Stimulated activated CD8-positive, alpha-beta memory T cell treated with anti-CD3 and anti-CD28 coated beads, Interleukin-15, amount 100 ng/mL, for 48 hours (primary cell): Measurements from ENCODE around the gene STYXL1.
"Not testable (repeated sequence)": the region's sequence is repeated elsewhere in the genome, so short reads cannot be mapped to it uniquely, and the experiment has no call there.

Experiments used
- DNase-seq, 2 donors: peaks; one replicate each; pipeline ENCODE4 v3.0.0-alpha.2; 2020; ENCODE audit warnings: low read depth in 2 of 2

STYXL1 gene

GRCh38 chr7:76066716-76067503 is 19.1 kb upstream of the STYXL1 start:
- DNase-seq, result no peak

- DNase-seq, result peak in 1 of 2 donors; percentile 27
Measured at GRCh38 chr7:76065016-76065612, 17.3 kb upstream of the STYXL1 start.

GRCh38 chr7:76064208-76064970 is 16.6 kb upstream of the STYXL1 start:
- no peak for DNase-seq

GRCh38 chr7:76063525-76063924 is 15.7 kb upstream of the STYXL1 start:
- DNase-seq, result no peak

- no peak for DNase-seq
Measured at GRCh38 chr7:76063114-76063513, 15.3 kb upstream of the STYXL1 start.

GRCh38 chr7:76062254-76062653 is 14.5 kb upstream of the STYXL1 start:
- DNase-seq, result no peak

GRCh38 chr7:76060842-76061241 is 13.0 kb upstream of the STYXL1 start:
- DNase-seq, result no peak

- not testable (repeated sequence) for DNase-seq
Measured at GRCh38 chr7:76058745-76059144, 10.9 kb upstream of the STYXL1 start.

- no peak for DNase-seq
Measured at GRCh38 chr7:76057813-76058145, 10.0 kb upstream of the STYXL1 start.

- no peak for DNase-seq
Measured at GRCh38 chr7:76057103-76057812, 9.5 kb upstream of the STYXL1 start.

- DNase-seq, result no peak
Measured at GRCh38 chr7:76056241-76056640, 8.4 kb upstream of the STYXL1 start.

GRCh38 chr7:76054123-76055120 is 6.6 kb upstream of the STYXL1 start:
- no peak for DNase-seq

GRCh38 chr7:76053461-76053860 is 5.7 kb upstream of the STYXL1 start:
- no peak for DNase-seq

- DNase-seq, result not testable (repeated sequence)
Measured at GRCh38 chr7:76052681-76053080, 4.9 kb upstream of the STYXL1 start.

GRCh38 chr7:76051840-76052239 is 4.0 kb upstream of the STYXL1 start:
- no peak for DNase-seq

GRCh38 chr7:76050545-76050944 is 2.7 kb upstream of the STYXL1 start:
- no peak for DNase-seq

GRCh38 chr7:76049295-76049694 is 1.5 kb upstream of the STYXL1 start:
- DNase-seq, result no peak

GRCh38 chr7:76048668-76048988 is 828 bp upstream of the STYXL1 start:
- DNase-seq, result no peak

GRCh38 chr7:76047305-76047810 is 442 bp downstream of the STYXL1 start:
- DNase-seq, result no peak

- no peak for DNase-seq
Measured at GRCh38 chr7:76044375-76044865, 3.4 kb downstream of the STYXL1 start.

GRCh38 chr7:76040126-76040525 is 7.7 kb downstream of the STYXL1 start:
- DNase-seq, result no peak
